Neural progenitor cell (in vitro differentiated cells): ENCODE data around the gene CHST8.

Source experiments
- CTCF ChIP-seq: fragments of 200-600 bp; sonication (generic); IDR thresholded peaks from 2 replicates; pipeline ENCODE4 v1.5.1; 2017; ENCODE audit warnings: antibody characterized with exemption, mild to moderate bottlenecking
- EZH2 ChIP-seq: fragments of 200-600 bp; sonication (generic); IDR thresholded peaks from 2 replicates; pipeline ENCODE4 v1.6.1; 2017; ENCODE audit warnings: antibody characterized with exemption, mild to moderate bottlenecking, moderate library complexity

- TF ChIP-seq CTCF = no peak
- no peak for TF ChIP-seq EZH2
Measured at GRCh38 chr19:33772858-33773180, 151.1 kb downstream of the CHST8 start.
